Cardiac fibroblast (primary cell): ENCODE measurements around the gene OVCH1.
"Not testable (repeated sequence)": the region's sequence is repeated elsewhere in the genome, so short reads cannot be mapped to it uniquely, and the experiment has no call there.

ENCODE experiments used
- DNase-seq, 2 donors: peaks; one replicate each; pipeline versions ENCODE4 v3.0.0 to v3.0.0-alpha.2; 2010; ENCODE audit warnings: low read depth in 2 of 2
- H3K4me3 ChIP-seq, 2 donors: replicated peaks in 1 of 2; 1 replicate in 1 of 2; 2 replicates in 1 of 2; pipeline ENCODE4 v1.5.1; 2011; ENCODE audit warnings: low read depth in 2 of 2, low read length in 2 of 2, mild to moderate bottlenecking in 2 of 2, moderate library complexity in 1 of 2
- TF ChIP-seq, protein P1 (sequence below): IDR thresholded peaks from one replicate; pipeline ENCODE4 v1.5.1; 2011; ENCODE audit warnings: low read depth, mild to moderate bottlenecking, low read length, inconsistent platforms

Gene OVCH1

DNA sequence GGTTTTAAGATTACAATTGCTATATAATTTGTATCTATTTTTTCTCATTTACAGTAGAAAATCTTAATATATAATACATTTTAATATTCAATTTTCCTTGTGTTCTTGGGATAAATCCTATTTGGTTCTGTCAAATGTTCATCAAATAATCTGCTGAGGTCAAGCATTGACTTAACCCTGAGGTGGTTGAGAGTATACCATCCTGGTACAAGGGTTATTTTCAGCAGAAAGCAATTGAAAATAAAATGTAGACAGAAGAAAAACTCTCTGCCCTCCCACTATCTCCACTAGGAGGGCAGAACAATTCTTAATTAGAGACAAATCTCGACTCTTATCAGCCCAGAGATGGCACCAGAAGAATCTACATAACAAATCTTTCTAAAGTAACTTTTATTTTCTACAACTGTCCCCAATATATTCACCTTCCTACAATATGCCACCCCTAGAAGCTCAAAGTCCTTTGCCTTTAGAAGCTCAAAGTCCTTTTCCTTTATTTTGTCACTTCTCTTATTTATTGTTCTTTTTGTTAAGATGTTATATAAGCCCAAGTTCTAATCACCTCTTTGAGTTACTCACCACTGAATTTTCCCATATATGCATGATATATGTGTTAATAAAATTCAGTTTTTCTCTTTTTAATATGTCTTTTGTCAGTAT is 58.6 kb downstream of the OVCH1 start:
- no peak overlapping the region for H3K4me3 ChIP-seq
- TF ChIP-seq, protein P1, sequence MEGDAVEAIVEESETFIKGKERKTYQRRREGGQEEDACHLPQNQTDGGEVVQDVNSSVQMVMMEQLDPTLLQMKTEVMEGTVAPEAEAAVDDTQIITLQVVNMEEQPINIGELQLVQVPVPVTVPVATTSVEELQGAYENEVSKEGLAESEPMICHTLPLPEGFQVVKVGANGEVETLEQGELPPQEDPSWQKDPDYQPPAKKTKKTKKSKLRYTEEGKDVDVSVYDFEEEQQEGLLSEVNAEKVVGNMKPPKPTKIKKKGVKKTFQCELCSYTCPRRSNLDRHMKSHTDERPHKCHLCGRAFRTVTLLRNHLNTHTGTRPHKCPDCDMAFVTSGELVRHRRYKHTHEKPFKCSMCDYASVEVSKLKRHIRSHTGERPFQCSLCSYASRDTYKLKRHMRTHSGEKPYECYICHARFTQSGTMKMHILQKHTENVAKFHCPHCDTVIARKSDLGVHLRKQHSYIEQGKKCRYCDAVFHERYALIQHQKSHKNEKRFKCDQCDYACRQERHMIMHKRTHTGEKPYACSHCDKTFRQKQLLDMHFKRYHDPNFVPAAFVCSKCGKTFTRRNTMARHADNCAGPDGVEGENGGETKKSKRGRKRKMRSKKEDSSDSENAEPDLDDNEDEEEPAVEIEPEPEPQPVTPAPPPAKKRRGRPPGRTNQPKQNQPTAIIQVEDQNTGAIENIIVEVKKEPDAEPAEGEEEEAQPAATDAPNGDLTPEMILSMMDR = no peak
- no peak for DNase-seq

DNA sequence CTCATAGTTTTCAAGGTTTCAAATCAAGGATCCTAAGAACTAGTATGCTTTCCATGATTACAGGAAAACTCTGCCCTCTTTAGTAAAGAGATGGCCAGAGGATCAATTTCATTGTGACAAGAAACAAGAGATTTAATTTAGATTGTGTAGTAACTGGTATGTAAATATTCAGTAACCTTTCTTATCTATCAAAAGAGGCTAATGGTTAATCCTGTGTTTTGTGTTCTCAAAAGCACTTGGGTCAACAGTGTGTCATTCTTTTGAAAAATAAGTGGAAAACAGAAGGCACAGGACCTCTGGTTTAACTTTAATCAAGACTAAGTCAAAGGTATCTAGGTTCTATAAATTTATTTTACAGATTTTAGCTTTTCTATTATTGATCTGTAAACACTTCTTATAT is 59.9 kb downstream of the OVCH1 start:
- TF ChIP-seq, protein P1 = no peak
- DNase-seq = no peak
- no peak overlapping the region for H3K4me3 ChIP-seq

DNA sequence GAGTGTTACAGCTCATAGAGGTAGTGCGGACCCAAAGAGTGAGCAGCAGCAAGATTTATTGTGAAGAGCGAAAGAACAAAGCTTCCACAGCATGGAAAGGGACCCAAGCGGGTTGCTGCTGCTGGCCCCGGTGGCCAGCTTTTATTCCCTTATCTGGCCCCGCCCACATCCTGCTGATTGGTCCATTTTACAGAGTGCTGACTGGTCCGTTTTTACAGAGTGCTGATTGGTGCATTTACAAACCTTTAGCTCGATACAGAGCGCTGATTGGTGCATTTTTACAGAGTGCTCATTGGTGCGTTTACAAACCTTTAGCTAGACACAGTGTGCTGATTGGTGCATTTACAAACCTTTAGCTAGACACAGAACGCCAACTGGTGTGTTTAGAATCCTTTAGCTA is 60.7 kb downstream of the OVCH1 start:
- H3K4me3 ChIP-seq, DNase-seq: not testable (repeated sequence)

DNA sequence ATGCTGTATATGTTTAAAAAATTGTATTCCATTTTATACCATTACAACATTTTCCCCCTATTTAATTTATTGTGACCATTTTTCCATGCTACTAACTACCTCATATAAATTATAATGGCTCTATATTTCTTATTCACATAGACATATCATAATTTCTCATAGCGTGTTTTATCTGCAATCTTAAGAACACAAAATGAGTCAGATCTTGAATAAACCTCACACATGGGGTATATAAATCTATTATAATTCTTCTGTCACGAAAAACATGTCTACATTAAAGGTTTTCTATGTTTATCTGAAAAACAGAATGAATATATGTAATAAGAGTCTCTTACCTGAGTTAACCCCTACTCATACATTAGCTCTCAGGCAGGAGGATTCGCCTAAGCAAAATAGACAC is 66.0 kb downstream of the OVCH1 start:
- TF ChIP-seq, protein P1 = no peak
- DNase-seq = no peak
- no peak overlapping the region for H3K4me3 ChIP-seq

DNA sequence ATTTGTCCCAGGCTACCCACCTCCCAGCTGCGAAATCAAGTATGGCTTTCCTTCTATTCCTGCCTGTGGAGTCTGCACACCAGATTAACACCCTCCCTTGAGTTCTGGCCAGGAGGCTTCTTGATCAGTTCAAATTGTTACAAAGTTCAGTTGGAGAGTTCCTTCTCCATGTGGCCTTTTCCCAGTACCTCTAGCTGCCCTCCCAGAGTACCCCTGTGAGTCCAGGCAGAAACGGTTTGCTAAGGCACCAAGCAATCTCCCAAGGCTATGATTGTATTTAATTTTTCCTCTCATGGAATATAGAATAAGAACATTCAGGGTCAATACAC is 66.8 kb downstream of the OVCH1 start:
- DNase-seq = no peak
- TF ChIP-seq, protein P1 = no peak
- H3K4me3 ChIP-seq = no peak overlapping the region

DNA sequence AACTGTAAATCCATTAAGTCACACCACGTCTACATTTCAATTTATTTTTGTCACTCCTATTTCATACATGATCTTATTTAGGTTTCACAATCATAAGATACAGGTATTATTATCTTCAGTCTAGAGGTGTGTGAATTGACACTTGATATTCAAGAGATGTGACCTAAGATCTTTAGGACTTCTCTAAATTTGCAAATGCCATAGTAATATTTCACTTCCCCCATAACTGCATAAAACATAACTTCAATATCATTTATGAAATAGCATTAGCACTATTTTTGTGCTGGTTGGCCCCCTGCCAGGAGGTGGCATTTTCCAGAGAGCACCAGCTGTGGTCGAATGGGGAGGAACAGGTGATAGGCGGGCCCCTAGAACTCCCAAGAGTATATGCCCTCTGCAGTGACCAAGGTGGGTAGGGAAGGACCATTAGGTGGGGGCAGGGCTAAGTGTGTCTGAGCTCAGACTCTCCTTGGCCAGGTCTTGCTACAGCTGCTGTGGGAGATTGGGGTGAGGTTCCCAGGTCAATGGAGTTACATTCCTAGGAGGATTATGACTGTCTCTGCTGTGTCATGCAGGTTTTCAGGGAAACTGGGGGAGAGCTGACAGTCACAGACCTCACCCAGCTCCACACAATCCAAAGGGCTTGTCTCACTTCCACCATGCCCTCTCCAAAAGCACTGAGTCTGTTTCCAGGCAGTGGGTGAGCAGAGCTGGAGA is 67.3 kb downstream of the OVCH1 start:
- no peak for DNase-seq
- TF ChIP-seq, protein P1 = no peak
- H3K4me3 ChIP-seq = no peak overlapping the region

DNA sequence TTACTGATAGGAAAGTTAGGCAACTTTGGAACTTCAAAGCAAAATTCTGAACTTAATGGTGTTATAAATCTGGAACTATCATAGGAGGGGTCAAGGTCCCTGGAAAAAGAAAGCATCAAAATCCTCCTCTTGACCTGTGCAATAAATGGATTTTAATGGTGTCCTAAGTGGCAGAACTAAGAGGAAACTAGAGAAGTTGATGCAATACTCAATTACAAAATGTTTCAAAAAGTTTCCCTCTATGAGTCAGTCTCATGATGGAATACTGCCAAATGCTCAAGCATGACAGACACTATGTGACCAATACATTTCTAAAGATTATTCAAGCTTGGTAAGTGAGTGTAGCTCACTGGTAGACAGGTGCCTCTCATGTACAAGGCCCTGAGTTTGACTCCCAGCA is 68.9 kb downstream of the OVCH1 start:
- TF ChIP-seq, protein P1 = no peak
- H3K4me3 ChIP-seq = no peak overlapping the region
- DNase-seq = peak; percentile 85 to 97
